Right renal pelvis (tissue), 4 donors: Measurements from ENCODE around the gene TMEM134. TPM values are rescaled to one million over a fixed set of nuclear protein-coding genes. Genes with fewer than 3 reads are reported as not detected.
"Not testable (repeated sequence)": the region's sequence is repeated elsewhere in the genome, so short reads cannot be mapped to it uniquely, and the experiment has no call there.

Experiments
- DNase-seq, 4 donors: peaks; one replicate each; pipeline ENCODE4 v3.0.0-alpha.2; 2013; ENCODE audit warnings: low read depth in 4 of 4, low spot score in 3 of 4, missing footprints in 1 of 4
- polyA plus RNA-seq, 4 donors: library from polyadenylated mRNA; unstranded; fragments of 120-200 nt; gene quantifications; one replicate each; pipeline ENCODE4 v1.2.1, GENCODE V29; 2013; ENCODE audit not compliant: insufficient read length in 4 of 4

TMEM134 gene
- polyA plus RNA-seq, 4 donors, result 43.8 to 73.6 (median 49.3) TPM

GRCh38 chr11:67486481-67487195 is 17.6 kb upstream of the TMEM134 start:
- no peak for DNase-seq

DNA sequence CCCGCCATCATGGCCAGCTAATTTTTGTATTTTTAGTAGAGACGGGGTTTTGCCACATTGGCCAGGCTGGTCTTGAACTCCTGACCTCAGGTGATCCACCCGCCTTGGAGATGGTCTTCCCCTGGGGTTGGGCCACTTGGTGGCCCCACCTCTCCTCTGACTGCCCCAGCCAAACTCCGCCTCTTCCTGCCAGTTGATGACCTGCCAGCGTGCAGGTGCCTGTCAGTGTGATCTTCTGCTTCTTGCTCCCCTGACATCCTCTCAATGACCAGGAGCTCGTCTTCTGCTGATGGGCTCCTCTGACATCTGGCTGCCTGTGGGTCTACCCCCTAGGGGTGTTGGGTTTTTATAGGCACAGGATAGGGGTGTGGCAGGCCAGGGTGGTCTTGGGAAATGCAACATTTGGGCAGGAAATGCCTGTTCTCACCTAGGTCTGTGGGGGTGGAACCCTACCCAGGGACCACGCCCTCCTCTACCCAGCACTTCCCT is 16.9 kb upstream of the TMEM134 start:
- DNase-seq, result not testable (repeated sequence)

- no peak for DNase-seq
Measured at GRCh38 chr11:67484847-67485311, 15.8 kb upstream of the TMEM134 start.

- DNase-seq, result no peak
Measured at GRCh38 chr11:67483831-67484665, 15.0 kb upstream of the TMEM134 start.

- peak; percentile 95 to 96 (median 96) for DNase-seq
Measured at GRCh38 chr11:67482827-67483798, 14.1 kb upstream of the TMEM134 start, which contains the start of gene AIP. TSS of gene AIP (plus strand) at chr11:67483026. CDS start at chr11:67483159, 133 bp downstream.

GRCh38 chr11:67482275-67482826 is 13.3 kb upstream of the TMEM134 start:
- no peak for DNase-seq

GRCh38 chr11:67477344-67478050 is 8.4 kb upstream of the TMEM134 start:
- not testable (repeated sequence) for DNase-seq

DNA sequence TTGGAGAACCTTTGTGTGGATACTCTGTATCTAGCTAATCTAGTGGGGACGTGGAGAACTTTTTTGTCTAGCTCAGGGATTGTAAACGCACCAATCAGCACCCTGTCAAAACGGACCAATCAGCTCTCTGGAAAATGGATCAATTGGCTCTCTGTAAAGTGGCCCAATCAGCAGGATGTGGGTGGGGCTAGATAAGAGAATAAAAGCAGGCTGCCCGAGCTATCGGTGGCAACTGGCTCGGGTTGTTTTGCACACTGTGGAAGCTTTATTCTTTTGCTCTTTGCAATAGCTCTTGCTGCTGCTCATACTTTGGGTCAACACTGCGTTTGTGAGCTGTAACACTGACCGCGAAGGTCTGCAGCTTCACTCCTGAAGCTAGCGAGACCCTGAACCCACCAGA is 7.6 kb upstream of the TMEM134 start:
- DNase-seq, result not testable (repeated sequence)

DNA sequence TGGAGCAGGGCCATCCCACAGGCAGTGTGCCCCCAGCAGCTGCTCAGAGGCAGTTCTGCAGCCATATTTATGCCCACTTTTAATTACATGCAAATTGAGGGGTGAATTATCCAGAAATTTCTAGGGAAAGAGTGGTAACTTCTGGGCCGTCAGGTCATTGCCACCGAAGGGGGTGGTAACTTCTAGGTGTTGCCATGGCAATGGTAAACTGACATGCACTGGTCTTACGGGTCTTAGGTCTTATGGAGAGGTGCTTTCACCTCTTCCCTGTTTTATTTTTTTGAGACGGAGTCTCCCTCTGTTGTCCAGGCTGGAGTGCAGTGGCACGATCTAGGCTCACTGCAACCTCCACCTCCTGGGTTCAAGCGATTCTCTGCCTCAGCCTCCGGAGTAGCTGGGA is 3.8 kb upstream of the TMEM134 start:
- no peak for DNase-seq

DNA sequence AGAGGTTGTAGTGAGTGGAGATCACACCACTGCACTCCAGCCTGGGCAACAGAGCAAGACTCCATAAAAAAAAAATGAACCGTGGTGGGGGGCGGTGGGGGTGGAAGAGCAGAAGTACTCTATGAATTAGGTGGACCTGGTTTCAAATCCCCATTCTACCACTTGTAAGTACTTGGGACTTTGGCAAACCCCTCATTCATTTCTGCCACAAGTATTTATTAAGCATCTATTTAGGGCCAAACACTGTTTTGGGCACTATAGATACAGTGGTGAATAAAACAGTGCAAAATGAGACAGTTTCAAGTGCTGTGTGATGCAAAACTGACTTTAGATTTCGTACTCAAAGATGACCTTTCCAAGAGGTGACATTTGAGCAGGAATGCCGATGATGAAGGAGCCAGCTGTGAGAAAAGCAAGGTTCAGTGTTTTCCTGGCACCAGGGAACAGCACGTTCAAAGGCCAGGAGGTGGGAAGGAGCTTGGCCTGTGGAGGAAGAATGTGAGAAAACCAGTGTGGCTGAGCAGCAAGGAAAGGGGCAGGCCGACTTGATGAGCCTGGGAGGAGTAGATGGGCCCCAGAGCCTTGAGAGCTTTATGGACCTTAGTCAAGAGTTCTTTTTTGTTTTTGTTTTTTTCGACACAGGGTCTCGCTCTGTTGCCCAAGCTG is 1.4 kb upstream of the TMEM134 start:
- DNase-seq, result no peak

GRCh38 chr11:67469508-67469811 is 409 bp upstream of the TMEM134 start:
- DNase-seq, result no peak

- DNase-seq, result no peak
Measured at GRCh38 chr11:67468456-67468758, 644 bp downstream of the TMEM134 start.

DNA sequence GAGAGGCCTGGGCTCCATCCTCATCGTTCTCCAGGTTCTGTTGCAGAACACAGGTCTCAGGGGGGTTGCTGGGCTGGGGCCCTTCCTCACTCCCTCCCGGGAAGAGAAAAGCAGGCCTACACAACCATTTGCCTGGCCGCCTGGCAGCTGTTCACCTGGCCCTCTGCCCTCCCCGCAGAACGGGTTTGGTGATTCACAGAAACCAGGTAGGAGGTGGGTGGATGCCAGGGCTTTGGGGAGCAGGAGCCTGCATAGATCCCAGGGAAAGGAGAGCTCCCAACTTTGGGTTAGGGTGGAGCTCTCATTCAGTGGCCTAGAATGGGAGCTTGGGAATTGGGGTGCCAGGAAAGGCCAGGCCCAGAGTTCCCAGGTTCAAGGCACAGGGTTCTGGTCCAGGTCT is 995 bp downstream of the TMEM134 start:
- DNase-seq, result no peak

DNA sequence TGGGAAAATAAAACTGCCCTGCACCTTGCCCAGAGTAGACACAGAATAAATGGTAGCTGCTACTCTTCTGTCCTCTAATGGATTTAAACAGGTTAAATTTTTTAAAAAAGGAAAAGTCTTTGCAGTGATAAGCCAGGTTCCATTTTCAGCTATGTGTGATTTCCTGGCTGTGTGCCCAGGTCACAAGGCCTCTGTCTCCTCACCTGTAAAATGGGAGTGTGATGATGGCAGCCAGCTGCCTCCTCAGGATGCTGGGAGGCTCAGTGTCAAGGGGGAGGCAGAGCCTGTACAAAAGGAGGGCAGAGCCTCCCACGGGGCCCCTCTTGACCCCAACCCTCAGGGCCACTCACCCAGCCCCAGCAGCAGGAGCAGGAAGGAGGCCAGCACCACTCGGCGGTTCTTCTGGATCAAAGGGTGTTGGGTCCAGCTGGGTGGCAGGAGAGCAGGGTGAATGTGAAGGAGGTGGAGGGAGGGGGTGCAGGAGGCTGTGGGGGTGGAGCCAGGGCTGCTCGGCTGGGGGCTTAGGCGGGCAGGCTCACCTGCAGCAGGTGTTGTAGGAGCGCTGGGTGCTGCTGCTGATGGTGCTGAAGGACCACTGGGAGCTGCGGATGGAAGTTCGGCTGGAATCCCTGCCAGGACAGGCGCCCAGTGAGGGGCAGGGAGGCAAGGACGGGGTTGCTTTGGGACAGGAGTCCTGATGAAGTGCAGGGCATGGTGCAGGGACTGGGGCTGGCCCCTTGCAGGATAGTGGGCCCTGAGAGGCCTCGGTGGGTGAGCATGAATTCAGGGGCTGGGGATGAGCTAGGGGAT is 1.9 kb downstream of the TMEM134 start:
- no peak for DNase-seq

GRCh38 chr11:67466367-67466766 is 2.7 kb downstream of the TMEM134 start:
- DNase-seq, result no peak

DNA sequence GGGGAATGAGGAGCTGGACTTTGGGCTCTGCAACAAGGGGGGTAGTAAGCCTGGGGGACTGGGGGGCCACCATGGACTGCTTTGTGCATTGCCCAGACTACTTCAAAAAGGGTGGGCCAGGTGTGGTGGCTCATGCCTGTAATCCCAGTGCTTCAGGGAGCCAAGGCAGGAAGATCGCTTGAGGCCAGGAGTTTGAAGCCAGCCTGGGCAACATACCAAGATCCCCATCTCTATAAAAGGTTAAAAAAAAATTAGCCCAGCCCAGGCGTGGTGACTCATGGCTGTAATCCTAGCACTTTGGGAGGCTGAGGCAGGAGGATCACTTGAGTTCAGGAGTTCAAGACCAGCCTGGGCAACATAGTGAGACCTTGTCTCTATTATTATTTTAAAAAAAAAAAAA is 3.5 kb downstream of the TMEM134 start:
- not testable (repeated sequence) for DNase-seq

- no peak for DNase-seq
Measured at GRCh38 chr11:67465189-67465510, 3.9 kb downstream of the TMEM134 start.

- peak; percentile 63 to 74 (median 70) for DNase-seq
Measured at GRCh38 chr11:67464411-67465188, 4.5 kb downstream of the TMEM134 start.
